ENCODE results near the gene PTAFR. TPM values are rescaled to one million over a fixed set of nuclear protein-coding genes. Genes with fewer than 3 reads are reported as not detected.

Gene PTAFR
- total RNA-seq, 1 experiment from 2014 or later, result 1.3 TPM

GRCh38 chr1:28099050-28099769 lies 77.3 kb downstream of the PTAFR start:
- H3K9me3 ChIP-seq (ENCODE audit: control insufficient read depth in 1 of 2, insufficient read depth in 1 of 2, low read depth in 1 of 2, low read length in 2 of 2), result no peaks in the 10 kb centered on the region
- ATAC-seq (no peak), DNase-seq (ENCODE audit: low read depth, low spot score) (no peak)
- H3K9ac ChIP-seq (ENCODE audit: low read length), result no peak overlapping the region
- no peaks in the 10 kb centered on the region for H3K9me2 ChIP-seq (ENCODE audit: insufficient read depth)
- no peak overlapping the region for H3K4me2 ChIP-seq (ENCODE audit: low read length)
- BruUV-seq (replicated peaks), result no TSS peak
- no peaks in the 10 kb centered on the region for H3K36me3 ChIP-seq (ENCODE audit: control insufficient read depth in 1 of 2, insufficient read depth in 2 of 2, low read length in 2 of 2)
- TF ChIP-seq SP1 (IDR thresholded peaks at IDR 0.05; ENCODE audit: low read depth), result no peak
- intact Hi-C loops (cut with micrococcal nuclease), result no loop called here
- H2AFZ ChIP-seq (ENCODE audit: low read depth, low read length, poor library complexity, severe bottlenecking), result no peak overlapping the region
- H3K4me3 ChIP-seq (replicated peaks in 1 of 2; ENCODE audit: low read depth in 1 of 2, low read length in 2 of 2), result no peak overlapping the region
- no peak overlapping the region for H3K27ac ChIP-seq (ENCODE audit: low read depth, low read length)
- ChIA-PET CTCF (interaction anchor here (1.6 kb wide), 1 partner anchor 8 kb away, joined by 5 read pairs; no protein-coding TSS in a partner anchor), POLR2A (no interaction called here), RAD21 (ENCODE audit: low non-redundant PET in 1 of 2, low total read pairs in 2 of 2, uncharacterized antibody in 2 of 2, unreplicated experiment in 2 of 2) (no interaction called here)
- no peaks in the 10 kb centered on the region for H4K20me1 ChIP-seq (ENCODE audit: insufficient read depth)
- H3K4me1 ChIP-seq (ENCODE audit: control insufficient read depth in 1 of 2, insufficient read depth in 2 of 2, low read length in 2 of 2), result peaks cover 0 to 4% of the 10 kb centered on the region in 2 experiments; a peak in 1 of 4 replicates
- no peaks in the 10 kb centered on the region for H3K79me2 ChIP-seq (ENCODE audit: insufficient read depth, low read length)
- H3K27me3 ChIP-seq (ENCODE audit: insufficient read depth, low read length), result no peaks in the 10 kb centered on the region

Other genes starting within 250 kb of the PTAFR start
- gene SMPDL3B, start 241.7 kb downstream of the PTAFR start, total RNA-seq (2021; ENCODE audit: unreplicated experiment), result 16.4 TPM
- 11.0 TPM for gene XKR8, start 216.7 kb downstream of the PTAFR start, total RNA-seq (2021; ENCODE audit: unreplicated experiment)
- gene EYA3, start 88.1 kb downstream of the PTAFR start, total RNA-seq (2021; ENCODE audit: unreplicated experiment), result 25.9 TPM
- 102 TPM for gene DNAJC8, start 56.3 kb upstream of the PTAFR start, total RNA-seq (2021; ENCODE audit: unreplicated experiment)
- gene ATP5IF1, start 59.4 kb upstream of the PTAFR start, total RNA-seq (2021; ENCODE audit: unreplicated experiment), result 169 TPM
- gene SESN2, start 82.8 kb upstream of the PTAFR start, total RNA-seq (2021; ENCODE audit: unreplicated experiment), result 36.8 TPM
- gene MED18, start 152.3 kb upstream of the PTAFR start, total RNA-seq (2021; ENCODE audit: unreplicated experiment), result 23.8 TPM
- gene PHACTR4, start 193.1 kb upstream of the PTAFR start, total RNA-seq (2021; ENCODE audit: unreplicated experiment), result 36.0 TPM

Measured in HCT116 (cell line).